Measurements from ENCODE around the gene CRYZL1.
"Not testable (repeated sequence)": the region's sequence is repeated elsewhere in the genome, so short reads cannot be mapped to it uniquely, and the experiment has no call there.

The CRYZL1 gene

DNA sequence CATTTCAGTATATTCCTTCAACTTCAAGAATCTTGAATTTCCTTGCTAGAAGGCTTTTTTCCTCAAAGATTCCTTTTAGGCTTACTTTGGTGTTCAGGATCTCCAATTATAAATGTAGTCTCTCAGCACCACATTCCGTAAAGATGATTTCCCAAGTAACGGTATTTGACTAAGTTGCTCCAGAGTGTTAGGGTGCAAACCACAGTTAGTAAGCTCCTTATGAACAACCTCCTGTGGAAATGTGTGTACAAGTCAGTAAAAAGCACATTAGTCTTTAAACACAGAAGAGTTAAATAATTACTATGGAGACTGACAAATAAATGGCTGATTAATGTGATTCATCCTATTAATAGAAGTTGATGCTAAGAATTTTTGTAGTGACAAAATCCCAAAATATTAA, 63.3 kb downstream of the CRYZL1 start:
- no peak for DNase-seq
- in situ Hi-C loops (cut with MboI; ENCODE audit: low pct_unique_long_range_greater_than_20kb, low sequenced_read_pairs): no loop called here

GRCh38 chr21:33576741-33577141, 64.8 kb downstream of the CRYZL1 start:
- DNase-seq; in situ Hi-C loops (cut with MboI; ENCODE audit: low pct_unique_long_range_greater_than_20kb, low sequenced_read_pairs): not testable (repeated sequence)

DNA sequence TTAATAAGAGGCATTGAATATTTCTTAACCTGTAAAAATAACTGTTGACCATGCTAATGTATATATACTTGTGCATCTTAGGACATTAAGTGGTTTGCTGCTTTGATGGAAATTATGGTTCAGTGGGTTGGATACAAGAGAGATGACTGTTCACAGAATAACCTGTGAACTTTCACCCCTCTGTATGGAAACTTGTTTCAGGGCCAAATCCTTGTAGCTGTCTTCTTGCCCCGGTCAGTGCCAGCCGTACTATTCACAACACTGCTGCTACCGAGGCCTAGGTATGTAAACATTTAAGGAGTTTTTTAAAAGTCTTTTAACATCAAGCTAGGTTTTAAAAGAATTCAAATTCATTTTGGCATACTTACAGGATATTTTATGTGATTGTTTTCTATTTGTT, 69.2 kb downstream of the CRYZL1 start:
- in situ Hi-C loops (cut with MboI; ENCODE audit: low pct_unique_long_range_greater_than_20kb, low sequenced_read_pairs): no loop called here
- no peak for DNase-seq

GRCh38 chr21:33569991-33570390, 71.5 kb downstream of the CRYZL1 start:
- in situ Hi-C loops (cut with MboI; ENCODE audit: low pct_unique_long_range_greater_than_20kb, low sequenced_read_pairs): no loop called here

DNA sequence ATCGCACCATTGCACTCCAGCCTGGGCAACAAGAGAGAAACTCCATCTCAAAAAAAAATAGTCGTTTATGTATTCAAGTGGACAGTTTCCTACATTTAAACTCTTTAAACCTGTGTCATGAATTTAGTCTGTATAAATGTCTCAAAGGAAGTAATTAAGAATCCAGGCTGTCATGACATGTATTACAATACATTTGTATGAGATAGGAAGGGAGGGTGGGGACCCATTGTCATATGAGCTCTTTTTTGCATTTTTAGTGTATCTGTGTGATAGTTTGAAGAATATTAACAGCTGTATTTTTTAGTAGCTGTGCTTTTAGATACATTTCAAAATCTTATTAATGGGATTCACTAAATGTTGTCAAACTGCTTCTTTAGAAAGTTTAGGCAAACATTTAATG, 73.1 kb downstream of the CRYZL1 start:
- in situ Hi-C loops (cut with MboI; ENCODE audit: low pct_unique_long_range_greater_than_20kb, low sequenced_read_pairs): no loop called here

More at GRCh38 chr21:33569991-33570390, 71.5 kb downstream of the CRYZL1 start:
- DNase-seq: no peak

DNA sequence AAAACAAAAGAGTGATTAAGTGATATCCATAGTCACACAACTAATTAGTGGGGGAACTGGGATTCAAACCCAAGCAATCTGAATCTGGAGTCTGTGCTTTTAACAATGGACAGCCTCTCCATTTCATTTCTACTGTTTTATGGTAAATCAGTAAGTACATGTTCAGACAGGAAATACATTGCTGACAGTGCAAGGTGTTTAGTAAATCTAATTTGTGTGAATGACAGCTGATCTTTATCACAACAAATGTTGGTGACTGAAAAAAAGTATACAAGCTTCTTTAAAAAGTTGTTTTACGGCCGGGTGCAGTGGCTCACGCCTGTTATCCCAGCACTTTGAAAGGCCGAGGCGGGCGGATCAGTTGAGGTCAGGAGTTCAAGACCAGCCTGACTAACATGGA, 73.6 kb downstream of the CRYZL1 start:
- DNase-seq: no peak
- in situ Hi-C loops (cut with MboI; ENCODE audit: low pct_unique_long_range_greater_than_20kb, low sequenced_read_pairs): no loop called here

More for the DNA sequence above, 73.1 kb downstream of the CRYZL1 start:
- DNase-seq: no peak

DNA sequence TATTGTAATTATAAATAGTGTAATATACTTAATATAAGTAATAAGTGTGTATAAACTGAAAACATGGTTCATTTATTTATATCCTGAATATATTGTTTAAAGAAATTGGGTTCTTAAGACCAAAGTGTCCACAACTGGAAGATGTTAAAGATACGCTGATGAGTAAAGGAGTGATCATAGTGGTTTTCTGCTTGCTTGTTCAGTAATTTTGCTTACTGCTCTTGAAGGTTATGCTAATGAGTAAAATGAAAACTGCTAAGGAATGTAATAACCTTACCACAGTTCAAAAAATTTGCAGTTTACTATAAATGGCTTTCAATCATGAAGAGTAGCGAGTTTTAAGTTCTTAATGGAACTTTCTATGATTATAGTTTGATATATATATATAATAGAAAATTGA, 75.0 kb downstream of the CRYZL1 start:
- no peak for DNase-seq
- in situ Hi-C loops (cut with MboI; ENCODE audit: low pct_unique_long_range_greater_than_20kb, low sequenced_read_pairs): no loop called here

DNA sequence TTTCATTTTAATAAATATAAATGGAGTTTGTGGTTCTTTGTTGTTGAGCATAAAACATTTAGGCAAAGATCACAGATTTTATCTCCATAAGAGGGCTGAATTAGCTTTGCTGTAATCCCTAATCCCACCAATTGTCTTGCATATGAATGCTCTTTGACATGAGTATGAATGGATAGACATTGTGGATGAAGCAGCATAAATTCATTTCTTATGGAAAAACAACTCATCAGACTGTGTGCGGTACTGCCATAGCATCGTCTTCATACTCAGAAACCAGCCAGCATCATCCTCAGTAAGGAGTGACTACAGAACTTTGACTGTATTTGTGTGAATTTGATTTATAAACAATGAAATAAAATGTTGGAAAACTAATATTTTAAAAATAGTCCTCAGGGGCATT, 79.2 kb downstream of the CRYZL1 start:
- in situ Hi-C loops (cut with MboI; ENCODE audit: low pct_unique_long_range_greater_than_20kb, low sequenced_read_pairs): no loop called here
- DNase-seq: no peak

DNA sequence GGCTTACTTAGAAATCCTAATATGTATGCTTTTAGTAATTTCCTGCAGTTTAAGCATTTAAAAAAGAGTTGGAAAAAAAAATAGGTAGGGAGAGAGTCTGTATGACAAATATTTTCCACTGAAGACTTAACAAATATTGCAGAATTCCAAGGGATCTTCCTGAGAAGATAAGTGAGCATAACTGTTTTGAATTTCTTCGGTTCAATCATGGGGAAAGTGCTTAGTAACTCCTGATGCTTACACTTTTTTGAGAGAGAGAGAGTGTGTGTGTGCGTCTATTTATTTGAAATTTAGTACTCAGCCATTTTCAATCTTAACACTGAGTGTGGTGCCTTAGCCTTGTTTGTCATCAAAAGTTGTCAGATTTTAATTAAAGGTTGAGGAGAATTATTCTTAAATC, 80.2 kb downstream of the CRYZL1 start:
- no peak for DNase-seq
- in situ Hi-C loops (cut with MboI; ENCODE audit: low pct_unique_long_range_greater_than_20kb, low sequenced_read_pairs): no loop called here

GRCh38 chr21:33560965-33561364, 80.6 kb downstream of the CRYZL1 start:
- DNase-seq: no peak
- in situ Hi-C loops (cut with MboI; ENCODE audit: low pct_unique_long_range_greater_than_20kb, low sequenced_read_pairs): no loop called here

- no peak for DNase-seq
- in situ Hi-C loops (cut with MboI; ENCODE audit: low pct_unique_long_range_greater_than_20kb, low sequenced_read_pairs): no loop called here
Measured at GRCh38 chr21:33559813-33560212, 81.7 kb downstream of the CRYZL1 start.

GRCh38 chr21:33558777-33559421, 82.6 kb downstream of the CRYZL1 start:
- in situ Hi-C loops (cut with MboI; ENCODE audit: low pct_unique_long_range_greater_than_20kb, low sequenced_read_pairs): no loop called here
- DNase-seq: no peak

DNA sequence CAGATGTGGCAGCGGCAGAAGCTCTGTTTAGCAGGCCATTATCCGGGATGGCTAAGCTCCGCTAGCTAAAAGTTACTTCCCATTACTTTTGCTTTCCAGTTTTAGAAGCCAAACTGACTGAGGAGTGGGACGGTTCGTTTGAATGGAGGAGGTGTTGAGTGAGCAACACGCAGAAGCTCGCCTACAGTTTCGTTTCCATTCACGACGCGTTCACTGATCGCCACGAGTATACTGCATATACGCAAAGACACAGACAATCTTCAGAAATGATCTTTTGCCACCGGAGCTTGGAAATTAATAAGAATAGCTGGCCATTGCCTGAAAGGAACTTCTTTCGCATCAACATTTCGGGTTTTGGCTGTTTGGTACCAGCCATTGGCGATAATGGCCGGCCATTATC, 84.1 kb downstream of the CRYZL1 start:
- DNase-seq: no peak
- in situ Hi-C loops (cut with MboI; ENCODE audit: low pct_unique_long_range_greater_than_20kb, low sequenced_read_pairs): no loop called here

DNA sequence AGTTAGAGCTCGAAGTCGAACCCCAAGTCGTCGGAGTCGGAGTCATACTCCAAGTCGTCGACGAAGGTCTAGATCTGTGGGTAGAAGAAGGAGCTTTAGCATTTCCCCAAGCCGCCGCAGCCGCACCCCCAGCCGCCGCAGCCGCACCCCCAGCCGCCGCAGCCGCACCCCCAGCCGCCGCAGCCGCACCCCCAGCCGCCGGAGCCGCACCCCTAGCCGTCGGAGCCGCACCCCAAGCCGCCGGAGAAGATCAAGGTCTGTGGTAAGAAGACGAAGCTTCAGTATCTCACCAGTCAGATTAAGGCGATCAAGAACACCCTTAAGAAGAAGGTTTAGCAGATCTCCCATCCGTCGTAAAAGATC, 86.6 kb downstream of the CRYZL1 start:
- no peak for DNase-seq
- in situ Hi-C loops (cut with MboI; ENCODE audit: low pct_unique_long_range_greater_than_20kb, low sequenced_read_pairs): no loop called here

DNA sequence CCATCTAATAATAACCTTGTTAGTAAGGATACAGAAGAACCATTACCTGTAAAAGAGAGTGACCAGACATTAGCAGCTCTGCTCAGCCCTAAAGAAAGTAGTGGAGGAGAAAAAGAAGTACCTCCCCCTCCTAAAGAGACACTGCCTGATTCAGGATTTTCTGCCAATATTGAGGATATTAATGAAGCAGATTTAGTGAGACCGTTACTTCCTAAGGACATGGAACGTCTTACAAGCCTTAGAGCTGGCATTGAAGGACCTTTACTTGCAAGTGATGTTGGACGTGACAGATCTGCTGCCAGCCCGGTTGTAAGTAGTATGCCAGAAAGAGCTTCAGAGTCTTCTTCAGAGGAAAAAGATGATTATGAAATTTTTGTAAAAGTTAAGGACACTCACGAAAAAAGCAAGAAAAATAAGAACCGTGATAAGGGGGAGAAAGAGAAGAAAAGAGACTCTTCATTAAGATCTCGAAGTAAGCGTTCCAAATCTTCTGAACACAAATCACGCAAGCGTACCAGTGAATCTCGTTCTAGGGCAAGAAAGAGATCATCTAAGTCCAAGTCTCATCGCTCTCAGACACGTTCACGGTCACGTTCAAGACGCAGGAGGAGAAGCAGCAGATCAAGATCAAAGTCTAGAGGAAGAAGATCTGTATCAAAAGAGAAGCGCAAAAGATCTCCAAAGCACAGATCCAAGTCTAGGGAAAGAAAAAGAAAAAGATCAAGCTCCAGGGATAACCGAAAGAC, 87.1 kb downstream of the CRYZL1 start:
- in situ Hi-C loops (cut with MboI; ENCODE audit: low pct_unique_long_range_greater_than_20kb, low sequenced_read_pairs): no loop called here
- no peak for DNase-seq

- no peak for DNase-seq
- in situ Hi-C loops (cut with MboI; ENCODE audit: low pct_unique_long_range_greater_than_20kb, low sequenced_read_pairs): no loop called here
Measured at GRCh38 chr21:33552999-33553598, 88.4 kb downstream of the CRYZL1 start.

DNA sequence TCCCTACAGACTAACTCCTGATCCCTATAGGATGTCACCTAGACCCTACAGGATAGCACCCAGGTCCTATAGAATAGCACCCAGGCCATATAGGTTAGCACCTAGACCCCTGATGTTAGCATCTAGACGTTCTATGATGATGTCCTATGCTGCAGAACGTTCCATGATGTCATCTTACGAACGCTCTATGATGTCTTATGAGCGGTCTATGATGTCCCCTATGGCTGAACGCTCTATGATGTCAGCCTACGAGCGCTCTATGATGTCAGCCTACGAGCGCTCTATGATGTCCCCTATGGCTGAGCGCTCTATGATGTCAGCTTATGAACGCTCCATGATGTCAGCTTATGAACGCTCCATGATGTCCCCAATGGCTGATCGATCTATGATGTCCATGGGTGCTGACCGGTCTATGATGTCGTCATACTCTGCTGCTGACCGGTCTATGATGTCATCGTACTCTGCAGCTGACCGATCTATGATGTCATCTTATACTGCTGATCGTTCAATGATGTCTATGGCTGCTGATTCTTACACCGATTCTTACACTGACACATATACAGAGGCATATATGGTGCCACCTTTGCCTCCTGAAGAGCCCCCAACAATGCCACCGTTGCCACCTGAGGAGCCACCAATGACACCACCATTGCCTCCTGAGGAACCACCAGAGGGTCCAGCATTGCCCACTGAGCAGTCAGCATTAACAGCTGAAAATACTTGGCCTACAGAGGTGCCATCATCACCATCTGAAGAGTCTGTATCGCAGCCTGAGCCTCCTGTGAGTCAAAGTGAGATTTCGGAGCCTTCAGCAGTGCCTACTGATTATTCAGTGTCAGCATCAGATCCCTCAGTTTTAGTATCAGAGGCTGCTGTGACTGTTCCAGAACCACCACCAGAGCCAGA, 89.2 kb downstream of the CRYZL1 start:
- no peak for DNase-seq
- in situ Hi-C loops (cut with MboI; ENCODE audit: low pct_unique_long_range_greater_than_20kb, low sequenced_read_pairs): no loop called here

GRCh38 chr21:33551664-33552063, 89.9 kb downstream of the CRYZL1 start:
- in situ Hi-C loops (cut with MboI; ENCODE audit: low pct_unique_long_range_greater_than_20kb, low sequenced_read_pairs): no loop called here
- no peak for DNase-seq

DNA sequence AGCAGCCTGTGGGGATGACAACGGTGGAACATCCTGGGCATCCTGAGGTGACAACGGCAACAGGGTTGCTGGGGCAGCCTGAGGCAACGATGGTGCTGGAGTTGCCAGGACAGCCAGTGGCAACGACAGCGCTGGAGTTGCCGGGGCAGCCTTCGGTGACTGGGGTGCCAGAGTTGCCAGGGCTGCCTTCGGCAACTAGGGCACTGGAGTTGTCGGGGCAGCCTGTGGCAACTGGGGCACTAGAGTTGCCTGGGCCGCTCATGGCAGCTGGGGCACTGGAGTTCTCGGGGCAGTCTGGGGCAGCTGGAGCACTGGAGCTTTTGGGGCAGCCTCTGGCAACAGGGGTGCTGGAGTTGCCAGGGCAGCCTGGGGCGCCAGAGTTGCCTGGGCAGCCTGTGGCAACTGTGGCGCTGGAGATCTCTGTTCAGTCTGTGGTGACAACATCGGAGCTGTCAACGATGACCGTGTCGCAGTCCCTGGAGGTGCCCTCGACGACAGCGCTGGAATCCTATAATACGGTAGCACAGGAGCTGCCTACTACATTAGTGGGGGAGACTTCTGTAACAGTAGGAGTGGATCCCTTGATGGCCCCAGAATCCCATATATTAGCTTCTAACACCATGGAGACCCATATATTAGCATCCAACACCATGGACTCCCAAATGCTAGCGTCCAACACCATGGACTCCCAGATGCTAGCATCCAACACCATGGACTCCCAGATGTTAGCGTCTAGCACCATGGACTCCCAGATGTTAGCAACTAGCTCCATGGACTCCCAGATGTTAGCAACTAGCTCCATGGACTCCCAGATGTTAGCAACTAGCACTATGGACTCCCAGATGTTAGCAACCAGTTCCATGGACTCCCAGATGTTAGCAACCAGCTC, 90.5 kb downstream of the CRYZL1 start:
- in situ Hi-C loops (cut with MboI; ENCODE audit: low pct_unique_long_range_greater_than_20kb, low sequenced_read_pairs): no loop called here
- no peak for DNase-seq
